ENCODE measurements around the gene ATP4B. TPM values are rescaled to one million over a fixed set of nuclear protein-coding genes. Genes with fewer than 3 reads are reported as not detected.

The ATP4B gene
- total RNA-seq, 1 donor from 2014 or later = not detected

Other genes with a start within 250 kb of the ATP4B start
- gene ADPRHL1, start 204.7 kb downstream of the ATP4B start, total RNA-seq = 14.5 TPM
- gene DCUN1D2, start 167.5 kb downstream of the ATP4B start, total RNA-seq = 28.3 TPM
- gene TFDP1, start 73.4 kb downstream of the ATP4B start, total RNA-seq = 36.1 TPM
- gene GRK1, start 9.0 kb upstream of the ATP4B start, total RNA-seq = 0.09 TPM
- 34.8 TPM for gene TMEM255B, start 101.0 kb upstream of the ATP4B start, total RNA-seq
- 302 TPM for gene GAS6, start 205.9 kb upstream of the ATP4B start, total RNA-seq